ENCODE results near the gene MRPL22.
"Not testable (repeated sequence)": the region's sequence is repeated elsewhere in the genome, so short reads cannot be mapped to it uniquely, and the experiment has no call there.

MRPL22 gene

GRCh38 chr5:154943527-154943926 is 2.7 kb downstream of the MRPL22 start:
- DNase-seq = no peak

GRCh38 chr5:154944716-154945115 is 3.8 kb downstream of the MRPL22 start:
- no peak for DNase-seq

GRCh38 chr5:154945695-154946301 is 4.9 kb downstream of the MRPL22 start:
- DNase-seq = no peak

GRCh38 chr5:154947778-154948177 is 6.9 kb downstream of the MRPL22 start:
- DNase-seq = no peak

- DNase-seq = no peak
These were observed 7.4 kb downstream of the MRPL22 start for GRCh38 chr5:154948313-154948712.

GRCh38 chr5:154949781-154950180 is 8.9 kb downstream of the MRPL22 start:
- no peak for DNase-seq

- DNase-seq = no peak
These were observed 15.8 kb downstream of the MRPL22 start for GRCh38 chr5:154956712-154957111.

GRCh38 chr5:154962494-154962893 is 21.6 kb downstream of the MRPL22 start:
- DNase-seq = no peak

- DNase-seq = no peak
These were observed 25.4 kb downstream of the MRPL22 start for GRCh38 chr5:154966081-154966841.

GRCh38 chr5:154966874-154967273 is 26.0 kb downstream of the MRPL22 start:
- DNase-seq = no peak

- no peak for DNase-seq
These were observed 26.6 kb downstream of the MRPL22 start for GRCh38 chr5:154967421-154968024.

GRCh38 chr5:154968953-154969352 is 28.1 kb downstream of the MRPL22 start:
- no peak for DNase-seq

- no peak for DNase-seq
These were observed 29.9 kb downstream of the MRPL22 start for GRCh38 chr5:154970759-154971158.

GRCh38 chr5:154971501-154971900 is 30.6 kb downstream of the MRPL22 start:
- DNase-seq = no peak

- peak; percentile 2 for DNase-seq
These were observed 31.7 kb downstream of the MRPL22 start for GRCh38 chr5:154972476-154973080.

- not testable (repeated sequence) for DNase-seq
These were observed 35.2 kb downstream of the MRPL22 start for GRCh38 chr5:154976082-154976481.

- no peak for DNase-seq
These were observed 36.5 kb downstream of the MRPL22 start for GRCh38 chr5:154977409-154977808.

GRCh38 chr5:154978294-154978693 is 37.4 kb downstream of the MRPL22 start:
- DNase-seq = not testable (repeated sequence)

- DNase-seq = no peak
These were observed 44.2 kb downstream of the MRPL22 start for GRCh38 chr5:154984946-154985516.

GRCh38 chr5:154986151-154986550 is 45.3 kb downstream of the MRPL22 start:
- DNase-seq = no peak

- no peak for DNase-seq
These were observed 48.8 kb downstream of the MRPL22 start for GRCh38 chr5:154989626-154990025.

GRCh38 chr5:154993461-154993860 is 52.6 kb downstream of the MRPL22 start:
- no peak for DNase-seq

- no peak for DNase-seq
These were observed 54.8 kb downstream of the MRPL22 start for GRCh38 chr5:154995679-154996078.

All from DMS153 (cell line).